AG04449 (cell line): ENCODE data around the gene TUBB.

Experiments
- CTCF ChIA-PET: fragments of 350-600 bp; formaldehyde crosslinking; extraction: SDS; loops from one replicate; lab custom pipeline; 2021; ENCODE audit warnings: antibody characterized with exemption; lab: Yijun Ruan, JAX
- POLR2A ChIA-PET: fragments of 400-600, 350-600 bp; formaldehyde crosslinking; extraction: SDS; loops from one replicate; lab custom pipeline; 2020; ENCODE audit warnings: antibody characterized with exemption, inconsistent platforms; lab: Yijun Ruan, JAX
- DNase-seq: peaks from one replicate; pipeline ENCODE4 v3.0.0-alpha.2; 2010; ENCODE audit warnings: low read depth, low spot score
- H3K4me3 ChIP-seq: 2 replicates; pipeline ENCODE4 v1.5.1; 2011; ENCODE audit warnings: low read depth, mild to moderate bottlenecking, control low read depth, low read length
- TF ChIP-seq, protein P1 (sequence below): IDR thresholded peaks from one replicate; pipeline ENCODE4 v1.5.1; 2011; ENCODE audit warnings: mild to moderate bottlenecking, moderate library complexity, low read length, control low read depth, inconsistent platforms; ENCODE audit not compliant: insufficient read depth; ENCODE audit errors: missing control alignments

Gene TUBB

DNA sequence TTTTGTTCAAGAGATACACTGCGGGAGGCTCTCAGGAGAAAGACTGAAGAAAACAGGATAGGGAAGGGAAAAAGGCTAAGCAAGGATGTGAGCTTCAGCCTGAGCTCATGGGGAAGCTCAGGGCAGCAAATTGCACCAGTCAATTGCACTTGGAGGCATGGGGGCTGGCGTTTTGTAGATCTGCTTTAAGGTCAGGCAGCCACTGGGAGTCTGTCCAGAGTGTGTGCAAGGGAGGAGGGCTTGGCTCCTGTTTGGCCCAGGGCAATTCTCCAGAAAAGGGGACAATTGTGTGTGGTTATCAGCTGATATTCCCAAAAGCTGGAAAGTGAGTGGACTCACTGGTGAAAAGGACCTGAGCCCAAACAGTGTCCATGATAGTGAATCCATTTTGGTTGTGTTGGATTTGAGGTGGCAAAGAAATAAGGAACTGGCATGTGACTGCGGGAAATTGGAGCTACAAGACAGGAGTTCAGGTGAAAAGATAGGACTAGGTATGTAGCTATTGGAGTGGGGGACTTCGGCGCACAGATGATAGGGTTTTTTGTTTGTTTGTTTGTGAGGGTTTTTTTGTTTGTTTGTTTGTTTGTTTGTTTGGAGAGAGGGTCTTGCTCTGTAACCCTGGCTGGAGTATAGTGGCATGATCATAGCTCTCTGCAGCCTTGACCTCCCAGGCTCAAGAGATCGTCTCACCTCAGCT is 46.5 kb downstream of the TUBB start:
- TF ChIP-seq, protein P1, sequence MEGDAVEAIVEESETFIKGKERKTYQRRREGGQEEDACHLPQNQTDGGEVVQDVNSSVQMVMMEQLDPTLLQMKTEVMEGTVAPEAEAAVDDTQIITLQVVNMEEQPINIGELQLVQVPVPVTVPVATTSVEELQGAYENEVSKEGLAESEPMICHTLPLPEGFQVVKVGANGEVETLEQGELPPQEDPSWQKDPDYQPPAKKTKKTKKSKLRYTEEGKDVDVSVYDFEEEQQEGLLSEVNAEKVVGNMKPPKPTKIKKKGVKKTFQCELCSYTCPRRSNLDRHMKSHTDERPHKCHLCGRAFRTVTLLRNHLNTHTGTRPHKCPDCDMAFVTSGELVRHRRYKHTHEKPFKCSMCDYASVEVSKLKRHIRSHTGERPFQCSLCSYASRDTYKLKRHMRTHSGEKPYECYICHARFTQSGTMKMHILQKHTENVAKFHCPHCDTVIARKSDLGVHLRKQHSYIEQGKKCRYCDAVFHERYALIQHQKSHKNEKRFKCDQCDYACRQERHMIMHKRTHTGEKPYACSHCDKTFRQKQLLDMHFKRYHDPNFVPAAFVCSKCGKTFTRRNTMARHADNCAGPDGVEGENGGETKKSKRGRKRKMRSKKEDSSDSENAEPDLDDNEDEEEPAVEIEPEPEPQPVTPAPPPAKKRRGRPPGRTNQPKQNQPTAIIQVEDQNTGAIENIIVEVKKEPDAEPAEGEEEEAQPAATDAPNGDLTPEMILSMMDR = no peak
- H3K4me3 ChIP-seq = no peak overlapping the region
- ChIA-PET CTCF (interaction anchor here (0.6 to 1.8 kb wide), 5 partner anchors 10 to 55 kb away, joined by 3 to 6 read pairs (median 3); no protein-coding TSS in a partner anchor), POLR2A (no interaction called here)
- DNase-seq = no peak

DNA sequence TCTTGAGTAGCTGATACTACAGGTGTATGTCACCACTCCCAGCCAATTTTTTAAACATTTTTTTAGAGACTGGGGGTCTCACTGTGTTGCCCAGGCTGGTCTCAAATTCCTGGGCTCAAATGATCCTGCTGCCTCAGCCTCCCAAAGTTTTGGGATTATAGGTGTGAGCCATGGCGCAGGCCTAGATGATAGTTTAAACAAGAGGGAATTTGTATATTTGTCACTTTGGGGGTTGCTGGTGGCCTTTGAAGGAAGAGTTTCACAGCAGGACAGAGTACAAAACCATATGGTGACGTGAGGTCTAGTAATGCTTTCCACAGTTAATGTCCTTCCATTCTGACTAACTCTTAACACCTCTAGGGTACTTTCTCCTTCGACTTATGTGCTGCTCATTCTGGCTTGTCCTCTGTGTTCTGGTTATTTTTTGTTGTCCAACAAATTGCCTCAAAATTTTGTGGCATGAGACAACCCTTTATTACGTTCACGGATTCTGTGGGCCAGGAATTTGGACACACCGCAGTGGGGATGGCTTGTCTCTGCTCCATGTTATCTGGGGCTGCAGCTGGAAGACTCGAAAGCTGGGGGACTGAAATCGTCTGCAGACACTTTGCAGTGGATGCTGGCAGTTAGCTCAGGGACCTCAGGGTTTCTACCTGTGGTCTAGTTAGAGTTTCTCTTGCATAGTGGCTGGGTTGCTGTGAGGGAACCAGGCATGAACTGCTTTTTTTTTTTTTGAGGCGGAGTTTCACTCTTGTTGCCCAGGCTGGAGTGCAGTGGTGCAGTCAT is 47.2 kb downstream of the TUBB start:
- H3K4me3 ChIP-seq = no peak overlapping the region
- CTCF ChIA-PET = interaction anchor here (0.7 to 1.8 kb wide), 4 partner anchors 11 to 53 kb away, joined by 3 to 6 read pairs (median 4); no protein-coding TSS in a partner anchor
- DNase-seq = no peak
- TF ChIP-seq, protein P1 = no peak
- POLR2A ChIA-PET = interaction anchor here (0.5 to 0.7 kb wide), 2 partner anchors 46 to 94 kb away, joined by 3 read pairs; no protein-coding TSS in a partner anchor

DNA sequence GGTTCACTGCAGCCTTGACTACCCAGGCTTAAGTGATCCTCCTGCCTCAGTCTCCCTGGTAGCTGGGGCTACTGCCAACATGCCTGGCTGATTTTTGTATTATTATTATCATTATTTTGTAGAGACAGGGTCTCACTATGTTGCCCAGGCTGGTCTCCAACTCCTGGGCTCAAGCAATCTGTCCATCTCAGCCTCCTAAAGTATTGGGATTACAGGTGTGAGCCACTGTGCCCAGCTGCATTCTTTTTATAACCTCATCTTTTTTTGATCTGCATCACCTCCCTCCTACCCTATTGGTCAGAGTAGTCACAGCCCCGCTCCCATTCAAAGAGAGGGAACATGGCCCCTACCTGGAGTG is 47.8 kb downstream of the TUBB start:
- ChIA-PET CTCF (interaction anchor here (0.7 to 1.6 kb wide), 2 partner anchors 12 to 52 kb away, joined by 3 to 5 read pairs; no protein-coding TSS in a partner anchor), POLR2A (interaction anchor here (0.7 to 2.5 kb wide), 2 partner anchors 25 to 46 kb away, joined by 3 to 46 read pairs; partner anchors contain the start of genes FLOT1 and IER3)
- no peak for DNase-seq
- H3K4me3 ChIP-seq = no peak overlapping the region
- TF ChIP-seq, protein P1 = no peak

DNA sequence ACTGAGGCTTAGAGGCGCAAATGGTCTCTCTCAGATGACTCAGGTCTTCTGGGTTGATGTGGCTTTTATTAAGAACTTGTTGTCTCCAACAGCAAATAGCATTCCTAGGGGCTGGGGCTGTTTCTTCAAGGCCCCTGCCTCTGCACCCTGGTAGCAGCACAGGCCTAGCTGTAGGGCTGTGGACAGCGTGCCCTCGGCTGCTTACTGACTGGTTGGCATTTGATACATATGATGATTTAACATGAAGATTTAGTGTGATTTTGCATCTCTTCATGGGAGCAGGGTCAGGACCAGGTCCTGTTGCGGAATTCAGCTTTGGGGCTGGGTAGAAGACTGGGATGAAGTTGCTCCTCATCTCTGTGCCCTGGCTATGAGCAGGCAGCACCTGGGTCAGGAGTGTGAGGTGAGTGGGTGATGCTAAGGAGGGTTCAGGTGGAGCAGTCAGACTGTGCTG is 48.5 kb downstream of the TUBB start:
- no peak for DNase-seq
- H3K4me3 ChIP-seq = no peak overlapping the region; the same call in 1 of the 2 replicates
- POLR2A ChIA-PET = interaction anchor here (0.8 to 2.8 kb wide), 13 partner anchors 9 to 60 kb away, joined by 3 to 46 read pairs (median 5); partner anchors contain the start of genes FLOT1, IER3 and MDC1
- CTCF ChIA-PET = interaction anchor here (0.7 to 1.6 kb wide), 5 partner anchors 9 to 109 kb away, joined by 3 to 6 read pairs (median 4); no protein-coding TSS in a partner anchor
- TF ChIP-seq, protein P1 = no peak

GRCh38 chr6:30769088-30769852 is 49.1 kb downstream of the TUBB start:
- TF ChIP-seq, protein P1 = no peak
- DNase-seq = peak; percentile 87
- CTCF ChIA-PET = interaction anchor here (0.6 to 1.6 kb wide), 7 partner anchors 9 to 108 kb away, joined by 3 to 6 read pairs (median 4); no protein-coding TSS in a partner anchor
- peak overlapping the region; percentile 39 for H3K4me3 ChIP-seq
- POLR2A ChIA-PET = interaction anchor here (0.5 to 2.8 kb wide), 14 partner anchors 9 to 59 kb away, joined by 3 to 46 read pairs (median 5); partner anchors contain the start of genes FLOT1, IER3 and MDC1
